HepG2 (cell line): ENCODE measurements around the gene GNL3. TPM values are rescaled to one million over a fixed set of nuclear protein-coding genes. Genes with fewer than 3 reads are reported as not detected.
A peak's percentile ranks its signal among the peaks of the same experiment; 100 is the strongest.

ENCODE experiments used
- ATAC-seq: fragments of 200-7000 bp; cut with Tn5 transposase; 3 replicates; pipeline ENCODE4 v1.9.1; 2020; ENCODE audit warnings: mild to moderate bottlenecking, moderate library complexity
- BruUV-seq: library from RNA; stranded (reverse); fragments of 400-500 nt; replicated peaks from 2 replicates; lab custom pipeline; 2021; lab: Mats Ljungman, UMichigan
- CTCF ChIA-PET: fragments of 300-600 bp; formaldehyde crosslinking; extraction: SDS; loops from one replicate; lab custom pipeline; 2021; ENCODE audit warnings: low total read pairs, inconsistent platforms, low intra/inter-chr PET ratio; lab: Yijun Ruan, JAX
- POLR2A ChIA-PET: fragments of 350-600 bp; sonication (Branson Sonifier 250); formaldehyde crosslinking; loops from one replicate; lab custom pipeline; 2020; ENCODE audit warnings: antibody characterized with exemption, inconsistent platforms; lab: Yijun Ruan, JAX
- DNase-seq: peaks from one replicate; pipeline ENCODE4 v3.0.0-alpha.2; 2015; ENCODE audit warnings: low spot score
- FAIRE-seq: peaks from 3 replicates; lab custom pipeline; 2011; peaks lifted over from hg19 to GRCh38; lab: Jason Lieb, UNC
- H2AFZ ChIP-seq: one replicate; pipeline ENCODE4 v1.6.1; 2011; ENCODE audit warnings: low read length, inconsistent platforms
- H3K27ac ChIP-seq: fragments of 300-600 bp; 3 replicates; pipeline ENCODE4 v1.8.0; 2011; ENCODE audit warnings: mixed run types, mild to moderate bottlenecking, mixed read lengths, low read length, inconsistent platforms; ENCODE audit not compliant: insufficient read depth; ENCODE audit errors: extremely low read length
- H3K27me3 ChIP-seq, 2 experiments: fragments of 200-600 bp in 1 of 2; 2 replicates in 1 of 2; 3 replicates in 1 of 2; pipeline versions ENCODE4 v1.6.0 to v1.8.0; 2011; ENCODE audit warnings: low read length in 2 of 2, mild to moderate bottlenecking in 2 of 2, moderate library complexity in 2 of 2, inconsistent platforms in 1 of 2; ENCODE audit not compliant: insufficient read depth in 2 of 2, control insufficient read depth in 1 of 2
- H3K36me3 ChIP-seq, 2 experiments: fragments of 200-600 bp in 1 of 2; replicated peaks in 1 of 2; 2 replicates in 1 of 2; 3 replicates in 1 of 2; pipeline versions ENCODE4 v1.5.1 to v1.8.0; 2011; ENCODE audit warnings: low read length in 2 of 2, inconsistent platforms in 1 of 2; ENCODE audit not compliant: insufficient read depth in 2 of 2, control insufficient read depth in 1 of 2
- H3K4me1 ChIP-seq: 2 replicates; pipeline ENCODE4 v1.5.1; 2012; ENCODE audit warnings: low read length, inconsistent platforms; ENCODE audit not compliant: insufficient read depth
- H3K4me2 ChIP-seq: 2 replicates; pipeline ENCODE4 v1.6.0; 2011; ENCODE audit warnings: low read depth, low read length, inconsistent platforms
- H3K4me3 ChIP-seq, 3 experiments: fragments of 200-600 bp in 1 of 3; sonication (generic), shearing (Covaris generic) in 1 of 3; replicated peaks in 1 of 3; 2 replicates each; pipeline ENCODE4 v1.5.1; 2011 to 2016; ENCODE audit warnings: low read length in 3 of 3, inconsistent platforms in 2 of 3, low read depth in 2 of 3, mild to moderate bottlenecking in 2 of 3, control low read depth in 1 of 3, mixed read lengths in 1 of 3; ENCODE audit not compliant: insufficient read depth in 1 of 3
- H3K79me2 ChIP-seq: one replicate; pipeline ENCODE4 v1.6.1; 2011; ENCODE audit warnings: low read length, inconsistent platforms; ENCODE audit not compliant: insufficient read depth
- H3K9ac ChIP-seq: 2 replicates; pipeline ENCODE4 v1.6.0; 2011; ENCODE audit warnings: mild to moderate bottlenecking, low read depth, low read length, inconsistent platforms; ENCODE audit not compliant: insufficient read depth
- H3K9me3 ChIP-seq: 2 replicates; pipeline ENCODE4 v1.5.1; 2012; ENCODE audit warnings: mild to moderate bottlenecking, low read length
- H4K20me1 ChIP-seq: 2 replicates; pipeline ENCODE4 v1.6.0; 2011; ENCODE audit warnings: inconsistent platforms, mild to moderate bottlenecking, low read length, moderate library complexity; ENCODE audit not compliant: insufficient read depth
- CENPX ChIP-seq: sonication (generic); formaldehyde crosslinking; IDR thresholded peaks from 2 replicates; pipeline ENCODE4 v1.9.0; 2021; ENCODE audit warnings: mild to moderate bottlenecking, missing genetic modification reagents, moderate library complexity
- CHD2 ChIP-seq: IDR thresholded peaks from 2 replicates; pipeline ENCODE4 v1.6.1; 2011; ENCODE audit warnings: low read depth, low read length, improper control_type of control experiment
- CSRNP1 ChIP-seq: sonication (generic); formaldehyde crosslinking; IDR thresholded peaks from 2 replicates; pipeline ENCODE4 v1.8.1; 2023; ENCODE audit warnings: mild to moderate bottlenecking, missing genetic modification reagents
- ELF1 ChIP-seq: sonication (generic); formaldehyde crosslinking; IDR thresholded peaks from 2 replicates; pipeline ENCODE4 v1.4.0; 2020; ENCODE audit warnings: missing genetic modification reagents
- MYNN ChIP-seq: sonication (generic); formaldehyde crosslinking; IDR thresholded peaks from 2 replicates; pipeline ENCODE4 v1.4.0; 2020; ENCODE audit warnings: mild to moderate bottlenecking, low read depth, missing genetic modification reagents
- PAX8 ChIP-seq: sonication (generic); formaldehyde crosslinking; IDR thresholded peaks from 2 replicates; pipeline ENCODE4 v1.8.0; 2022; ENCODE audit warnings: mild to moderate bottlenecking, missing genetic modification reagents, borderline replicate concordance
- PITX1 ChIP-seq: sonication (generic); formaldehyde crosslinking; IDR thresholded peaks from 2 replicates; pipeline ENCODE4 v1.5.1; 2020; ENCODE audit warnings: mild to moderate bottlenecking, missing genetic modification reagents
- POGK ChIP-seq: sonication (generic); formaldehyde crosslinking; conservative IDR thresholded peaks from 2 replicates; pipeline ENCODE4 v1.8.0; 2022; ENCODE audit warnings: mild to moderate bottlenecking, moderate library complexity, missing genetic modification reagents
- POLR2AphosphoS5 ChIP-seq: IDR thresholded peaks from 2 replicates; pipeline ENCODE4 v1.6.1; 2012; ENCODE audit warnings: low read depth, low read length
- SRSF9 ChIP-seq: fragments of 200-400 bp; formaldehyde crosslinking; IDR thresholded peaks from 2 replicates; pipeline ENCODE4 v1.6.1; 2018; ENCODE audit warnings: borderline replicate concordance, mild to moderate bottlenecking, low read depth, low read length; ENCODE audit not compliant: insufficient read depth, poor library complexity, severe bottlenecking
- STAG1 ChIP-seq: sonication (generic); formaldehyde crosslinking; IDR thresholded peaks from 2 replicates; pipeline ENCODE4 v1.4.0; 2020; ENCODE audit warnings: missing genetic modification reagents
- THAP11 ChIP-seq: IDR thresholded peaks from 2 replicates; pipeline ENCODE4 v1.6.1; 2016; ENCODE audit warnings: missing biosample characterization, missing genetic modification reagents
- THAP8 ChIP-seq: sonication (generic); formaldehyde crosslinking; IDR thresholded peaks from 2 replicates; pipeline ENCODE4 v1.5.1; 2020; ENCODE audit warnings: missing genetic modification reagents, mild to moderate bottlenecking, borderline replicate concordance
- ZBTB7B ChIP-seq: sonication (generic); formaldehyde crosslinking; IDR thresholded peaks from 2 replicates; pipeline ENCODE4 v1.4.0; 2020; ENCODE audit warnings: missing genetic modification reagents
- ZFP1 ChIP-seq: IDR thresholded peaks from 2 replicates; pipeline ENCODE4 v1.6.1; 2016
- ZNF354B ChIP-seq: sonication (generic); formaldehyde crosslinking; IDR thresholded peaks from 2 replicates; pipeline ENCODE4 v1.8.0; 2022; ENCODE audit warnings: mild to moderate bottlenecking, missing genetic modification reagents
- ZNF530 ChIP-seq: sonication (generic); formaldehyde crosslinking; IDR thresholded peaks from 2 replicates; pipeline ENCODE4 v1.5.0; 2020; ENCODE audit warnings: low read depth, mild to moderate bottlenecking, missing genetic modification reagents
- ZNF558 ChIP-seq: sonication (generic); formaldehyde crosslinking; IDR thresholded peaks from 2 replicates; pipeline ENCODE4 v1.9.0; 2022; ENCODE audit warnings: mild to moderate bottlenecking, missing genetic modification reagents, borderline replicate concordance
- ZNF766 ChIP-seq: sonication (generic); formaldehyde crosslinking; IDR thresholded peaks from 2 replicates; pipeline ENCODE4 v1.5.0; 2020; ENCODE audit warnings: missing genetic modification reagents, borderline replicate concordance
- WGBS: methylation state at CpG from one replicate; pipeline ENCODE4 v1.1.6; 2017; ENCODE audit warnings: low lambda C conversion rate; 5-methylcytosine and 5-hydroxymethylcytosine counted together
- in situ Hi-C: cut with HindIII; loops from 2 replicates; pipeline ENCODE4 v1.10.0; 2017; ENCODE audit warnings: low pct_unique_long_range_greater_than_20kb; ENCODE audit not compliant: extremely low pct_ligation_motif_present
- intact Hi-C: fragments of 100-400 bp; cut with micrococcal nuclease; formaldehyde crosslinking; loops from one replicate; pipeline ENCODE4 v1.10.0; 2022; ENCODE audit not compliant: unreplicated experiment
- polyA plus RNA-seq, 8 experiments: library from polyadenylated mRNA; depleted of rRNA in 3 of 8; stranded (reverse) in 7 of 8; unstranded in 1 of 8; fragments of >200 nt; fragmentation: Illumina TruSeq in 4 of 8; extraction: Trizol in 4 of 8; gene quantifications; 2 replicates each; pipeline versions ENCODE4 v1.2.1 to v1.2.3, GENCODE V29; 2011 to 2016; ENCODE audit warnings: low read depth in 4 of 8, missing spikeins in 1 of 8, mixed read lengths in 1 of 8; ENCODE audit not compliant: insufficient read depth in 1 of 8
- total RNA-seq, 5 experiments: library from RNA; depleted of rRNA; stranded (reverse); fragments of >200 nt; fragmentation: Illumina TruSeq; extraction: Trizol; gene quantifications; 2 replicates each; pipeline ENCODE4 v1.2.3, GENCODE V29; 2016; ENCODE audit warnings: low read depth in 1 of 5

The GNL3 gene
- total and polyA plus RNA-seq, 2 of the 13 experiments (the other 11 are each of a cell fraction or from before 2014, with no cell fraction given) = 129 to 257 TPM

- TF ChIP-seq POGK (CRISPR knock-in tag) = no peak
- no peak for TF ChIP-seq CSRNP1 (CRISPR knock-in tag)
- TF ChIP-seq PITX1 (CRISPR knock-in tag) = peak; percentile 97
Observed at GRCh38 chr3:52704611-52705437, 19.0 kb downstream of the GNL3 start (continued).

- Histone ChIP-seq H3K79me2 (peaks cover 49% of the 10 kb centered on the region), H2AFZ (no peak overlapping the region), H3K27ac (peak overlapping the region; percentile 90), H4K20me1 (no peaks in the 10 kb centered on the region; the same call in 1 of the 2 replicates), H3K27me3 (no peaks in the 10 kb centered on the region; a peak in 1 of 5 replicates), H3K4me3 (peak overlapping the region; percentile 90 to 97 (median 95)), H3K9ac (peak overlapping the region; percentile 85), H3K4me2 (peak overlapping the region; percentile 80), H3K36me3 (peaks cover 0 to 5% of the 10 kb centered on the region in 2 experiments; a peak in 1 of 5 replicates), H3K4me1 (peaks cover 45% of the 10 kb centered on the region), H3K9me3 (no peaks in the 10 kb centered on the region)
- in situ Hi-C loops = no loop called here
- ChIA-PET CTCF (no interaction called here), POLR2A (interaction anchor here (0.5 to 6.5 kb wide), 12 partner anchors 15 to 732 kb away, joined by 3 to 118 read pairs (median 4); partner anchors contain the start of genes GNL3, NEK4, PBRM1 and STAB1)
- no CpG with 5 or more reads among the region's 25 CpGs for WGBS
- DNase-seq (no peak), FAIRE-seq (no peak), ATAC-seq (no peak)
- no TSS peak for BruUV-seq
- intact Hi-C loops = no loop called here
- no peak for TF ChIP-seq THAP11 (CRISPR knock-in tag)
- TF ChIP-seq ZNF766 (CRISPR knock-in tag) = no peak
- TF ChIP-seq ZFP1 (CRISPR knock-in tag) = no peak
- TF ChIP-seq ZNF530 = peak; percentile 58; the same call in 1 of the 2 replicates
- TF ChIP-seq PAX8 = no peak
- TF ChIP-seq ELF1 = no peak
- TF ChIP-seq ZNF558 (CRISPR knock-in tag) = 0 out of 2 replicates have a peak, but pooled peaks have one; percentile 21
- no peak for TF ChIP-seq POLR2AphosphoS5
- no peak for TF ChIP-seq CHD2
- TF ChIP-seq THAP8 (CRISPR knock-in tag) = no peak
- TF ChIP-seq STAG1 = no peak
- no peak for TF ChIP-seq SRSF9
- 0 out of 2 replicates have a peak, but pooled peaks have one; percentile 31 for TF ChIP-seq ZNF354B (CRISPR knock-in tag)
- TF ChIP-seq MYNN (CRISPR knock-in tag) = 0 out of 2 replicates have a peak, but pooled peaks have one; percentile 18
- 0 out of 2 replicates have a peak, but pooled peaks have one; percentile 93 for TF ChIP-seq CENPX (CRISPR knock-in tag)
- 0 out of 2 replicates have a peak, but pooled peaks have one; percentile 62 for TF ChIP-seq ZBTB7B
Observed at GRCh38 chr3:52705438-52705687, 19.5 kb downstream of the GNL3 start.
